IPS DF 4.7 (cell line): ENCODE measurements around the gene SMIM13.

ENCODE experiments used
- DNase-seq: peaks from one replicate; pipeline ENCODE4 v3.0.0-alpha.2; 2013; ENCODE audit warnings: low spot score; ENCODE audit errors: extremely low read depth

SMIM13 gene

DNA sequence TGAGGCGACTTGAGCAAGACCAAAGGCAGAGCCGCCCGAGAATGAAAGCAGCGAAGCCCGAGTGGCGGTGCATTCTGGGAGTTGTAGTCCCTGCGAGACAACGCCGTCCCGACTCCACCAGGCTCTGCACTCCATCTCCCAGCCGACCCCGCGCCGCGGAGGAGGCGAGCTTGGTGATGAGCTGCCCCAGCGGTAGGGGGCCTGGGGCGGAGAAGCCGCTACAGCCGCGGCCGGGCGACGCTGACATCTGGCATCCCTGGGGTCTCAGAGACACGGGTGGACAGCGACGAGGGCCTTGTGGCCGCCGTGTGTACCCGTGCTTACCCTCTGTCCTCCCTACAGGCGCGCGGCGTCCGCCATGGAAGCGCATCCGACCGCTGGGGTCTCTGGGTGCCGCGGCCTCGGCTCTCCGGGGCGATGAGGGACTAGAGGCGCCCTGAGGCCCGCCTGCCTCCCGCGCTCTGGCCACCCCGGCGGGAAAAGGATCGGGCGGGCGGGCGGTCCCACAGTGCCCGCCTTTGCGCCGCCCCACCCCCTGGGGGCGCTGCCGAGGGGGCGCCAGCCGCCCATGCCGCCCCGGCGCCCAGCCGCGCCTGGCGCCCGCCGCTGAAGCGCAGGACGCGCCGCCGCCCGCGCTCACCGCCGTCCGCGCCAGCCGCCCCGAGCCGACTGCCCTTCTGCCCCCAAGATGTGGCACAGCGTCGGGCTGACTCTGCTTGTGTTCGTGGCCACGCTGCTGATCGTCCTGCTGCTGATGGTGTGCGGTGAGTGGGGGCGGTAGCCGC lies at the start of gene SMIM13:
TSS of gene SMIM13 (plus strand) at position 209 of the 785 bp plus-strand sequence. CDS start at position 689, 480 bp downstream.
- peak; percentile 96 for DNase-seq

DNA sequence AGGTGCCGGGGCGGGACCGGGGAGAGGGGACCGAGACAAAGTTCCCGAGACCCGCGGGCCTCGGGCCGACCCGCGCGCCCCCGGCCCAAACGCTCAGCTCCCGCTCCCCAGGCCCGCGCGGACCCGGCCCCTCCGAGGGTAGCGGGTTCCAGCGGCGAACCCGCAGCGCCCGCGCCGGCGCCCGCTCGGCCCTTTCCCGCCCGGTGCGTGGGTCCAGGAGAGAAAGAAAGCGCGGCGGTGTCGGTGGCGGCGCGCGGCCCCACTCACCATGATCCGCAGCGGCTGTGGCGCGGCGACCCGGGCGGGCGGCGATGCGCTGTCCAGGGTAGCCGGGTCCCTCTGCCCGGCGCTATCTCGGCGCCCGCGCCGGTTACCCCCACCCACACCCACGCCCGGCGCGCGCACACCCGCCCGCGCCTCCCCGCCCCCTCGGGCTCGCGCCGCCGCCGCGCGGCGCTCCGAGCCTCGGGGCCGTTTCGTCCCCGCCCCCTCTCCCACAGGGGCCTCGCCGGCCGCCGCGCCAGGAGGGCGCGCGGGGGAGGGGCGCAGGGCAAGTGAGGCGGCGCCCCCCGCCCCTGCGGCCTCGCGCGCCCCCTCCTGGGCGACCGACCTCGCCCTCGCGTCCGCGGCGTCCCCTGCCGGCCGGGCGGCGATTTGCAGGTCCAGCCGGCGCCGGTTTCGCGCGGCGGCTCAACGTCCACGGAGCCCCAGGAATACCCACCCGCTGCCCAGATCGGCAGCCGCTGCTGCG lies 49.5 kb upstream of the SMIM13 start, which contains the start of gene ELOVL2:
TSS of gene ELOVL2 (minus strand) at position 345 of the 751 bp plus-strand sequence. CDS start at position 270, 75 bp downstream.
- DNase-seq: no peak

DNA sequence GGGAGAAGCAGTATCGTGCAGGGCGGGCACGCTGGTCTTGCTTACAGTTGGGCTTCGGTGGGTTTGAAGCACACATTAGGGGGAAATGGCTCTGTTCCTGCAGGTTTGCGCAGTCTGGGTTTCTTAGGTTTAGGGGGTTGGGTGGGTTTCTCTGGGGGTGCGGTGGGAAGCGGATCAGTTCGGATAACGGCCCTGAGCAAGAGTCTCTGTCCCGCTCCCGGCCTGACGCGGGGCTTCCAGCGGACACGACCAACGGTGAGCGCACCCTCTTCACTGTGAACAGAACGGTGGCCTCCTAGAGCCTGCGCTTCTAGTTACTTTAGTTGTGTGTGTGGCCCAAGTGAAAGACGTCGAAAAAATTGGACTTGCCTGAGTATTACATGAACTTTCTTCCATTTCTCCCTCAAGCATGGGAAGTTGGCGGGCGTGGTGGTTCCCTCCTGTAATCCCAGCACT lies 48.9 kb upstream of the SMIM13 start:
- DNase-seq: no peak

DNA sequence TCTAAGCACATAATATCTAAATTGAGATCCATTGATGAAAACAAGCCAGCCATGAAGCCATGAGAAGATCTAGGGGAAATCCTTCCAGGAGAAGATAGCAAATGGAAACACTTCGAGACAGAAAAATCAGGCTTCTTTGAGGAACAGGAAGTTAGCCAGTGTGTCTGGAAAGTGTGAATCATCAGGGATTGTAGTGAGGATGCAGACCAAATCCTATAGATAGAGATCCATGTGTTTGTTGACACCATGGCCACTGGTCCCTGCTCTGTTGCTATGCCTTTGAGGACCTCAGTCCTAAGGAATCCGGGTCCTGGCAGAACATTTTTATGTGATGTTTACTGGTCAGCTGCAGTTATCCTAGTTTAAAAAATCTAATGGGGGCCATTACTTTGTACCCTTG lies 42.9 kb upstream of the SMIM13 start:
- no peak for DNase-seq

DNA sequence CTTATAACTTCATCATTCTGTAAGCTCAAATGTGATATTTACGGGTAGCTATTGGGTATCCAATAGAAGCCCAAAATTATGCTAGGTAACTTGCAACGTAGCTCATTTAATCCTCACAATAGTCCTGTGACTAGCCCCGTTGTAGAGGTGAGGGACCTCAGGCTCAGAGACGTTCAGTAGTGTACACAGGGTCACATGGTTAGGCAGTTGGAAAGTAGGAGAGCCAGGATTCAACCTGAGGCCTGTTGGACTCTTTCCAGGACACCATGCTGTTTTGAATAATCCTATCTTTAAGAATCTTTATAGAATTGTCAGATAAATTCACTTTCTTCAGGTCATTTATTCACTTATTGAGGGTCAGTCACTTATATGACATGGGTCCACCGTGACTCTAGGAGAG lies 40.3 kb upstream of the SMIM13 start:
- DNase-seq: no peak

DNA sequence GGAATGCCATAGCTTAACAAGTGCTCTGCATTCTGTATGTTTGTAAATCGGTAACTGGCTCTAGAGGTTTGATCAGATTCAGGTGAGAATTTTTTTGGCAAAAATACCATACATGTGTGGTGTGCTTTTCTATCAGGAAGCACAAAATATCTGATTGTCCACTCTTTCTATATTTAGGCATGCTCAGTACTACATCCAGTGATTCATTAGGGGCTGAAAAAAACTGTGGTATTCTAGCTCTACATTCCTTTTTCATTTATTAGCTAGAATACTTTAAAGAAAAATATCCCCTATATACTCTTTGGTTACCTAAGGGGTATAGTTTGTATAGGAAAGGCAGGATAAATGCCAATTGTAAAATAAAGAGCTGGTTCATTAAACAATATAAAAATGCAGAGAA lies 38.9 kb upstream of the SMIM13 start:
- DNase-seq: no peak

DNA sequence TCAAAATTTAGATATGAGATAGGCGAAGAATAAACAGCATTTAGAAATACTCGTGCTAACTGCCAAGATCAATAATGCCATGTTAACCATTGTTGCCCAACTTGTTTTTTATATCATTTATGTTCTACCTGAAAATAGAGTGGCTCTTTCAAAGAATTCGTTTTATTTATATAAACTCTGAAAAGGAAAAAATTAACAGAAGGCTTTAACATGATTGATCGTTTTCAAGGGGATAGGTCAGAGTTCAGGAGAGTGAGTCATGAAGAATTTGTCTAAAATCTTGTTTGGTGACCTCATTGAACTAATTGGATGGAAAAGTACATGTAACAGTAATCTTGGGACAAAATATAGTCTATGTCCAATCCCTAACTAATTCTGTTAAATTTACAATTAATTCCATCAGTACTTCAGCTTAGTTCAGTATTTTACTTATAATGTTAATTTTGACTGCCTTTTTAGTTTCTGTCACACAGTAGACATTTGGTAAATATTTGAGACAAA lies 38.5 kb upstream of the SMIM13 start:
- DNase-seq: no peak

DNA sequence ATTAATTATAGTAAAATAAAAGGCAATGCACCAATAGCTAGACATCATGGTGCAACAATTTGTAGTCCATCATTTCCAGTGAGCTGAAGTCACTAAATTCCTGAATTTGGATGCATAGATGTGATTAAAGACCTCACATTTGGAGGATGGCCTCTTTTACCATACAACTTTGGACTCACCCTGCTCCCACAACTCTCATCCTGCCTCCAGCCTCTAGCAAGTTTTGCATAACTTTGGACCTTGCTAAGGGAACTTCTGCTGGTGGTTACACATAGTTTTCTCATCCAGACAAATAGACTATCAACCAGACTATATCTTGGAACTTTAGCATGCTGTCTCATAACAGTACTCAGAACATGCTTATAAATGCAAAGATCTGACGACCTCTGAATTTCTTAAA lies 36.8 kb upstream of the SMIM13 start:
- DNase-seq: no peak

DNA sequence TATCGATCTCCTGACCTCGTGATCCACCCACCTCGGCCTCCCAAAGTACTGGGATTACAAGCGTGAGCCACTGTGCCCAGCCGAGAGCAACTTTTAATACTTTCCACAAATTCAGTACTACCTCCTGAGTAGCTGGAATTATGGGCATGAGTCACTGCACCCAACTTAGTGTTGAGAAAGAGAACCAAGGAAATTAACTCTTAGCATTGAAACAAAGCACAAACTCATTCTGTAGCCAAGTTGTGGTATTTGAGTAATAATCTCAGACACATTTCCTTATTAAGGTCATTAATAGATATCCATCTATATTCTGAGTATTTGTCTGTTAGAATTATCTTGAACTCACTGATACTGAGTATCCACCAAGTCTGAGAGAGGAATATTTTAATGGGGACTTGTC lies 35.2 kb upstream of the SMIM13 start:
- DNase-seq: no peak

DNA sequence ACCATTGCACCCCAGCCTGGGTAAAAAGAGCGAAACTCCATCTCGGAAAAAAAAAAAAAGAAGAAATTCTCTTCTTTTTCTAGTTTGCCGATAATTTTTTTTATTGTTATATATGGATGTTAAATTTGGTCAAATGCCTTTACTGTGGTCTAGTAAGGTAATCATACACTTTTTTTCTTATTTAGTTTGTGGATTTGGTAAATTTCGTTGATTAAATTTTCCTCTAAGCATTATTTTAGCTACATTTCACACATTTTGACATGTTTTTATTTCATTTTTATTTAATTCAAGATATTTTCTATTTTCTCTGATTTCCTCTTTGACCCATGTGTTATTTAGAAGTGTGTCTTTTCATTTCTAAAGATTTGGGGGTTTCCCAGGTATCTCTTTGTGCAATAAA lies 31.6 kb upstream of the SMIM13 start:
- DNase-seq: no peak

DNA sequence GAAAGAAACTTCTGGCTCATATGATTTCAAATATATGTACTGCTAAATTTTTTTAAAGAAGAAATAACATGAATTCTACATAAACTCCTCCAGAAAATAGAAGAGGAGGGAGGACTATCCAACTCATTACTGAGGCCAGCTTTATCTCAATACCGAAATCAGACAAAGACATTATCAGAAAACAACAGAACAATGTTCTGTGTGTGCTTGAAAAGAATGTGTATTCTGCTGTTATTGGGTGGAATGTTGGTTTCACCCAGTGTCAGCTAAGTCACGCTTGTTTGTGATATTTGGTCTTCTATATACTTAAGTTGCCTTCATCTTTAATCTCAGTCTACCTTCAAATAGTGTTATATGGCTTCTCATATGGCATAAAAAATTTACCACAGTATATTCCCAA lies 30.9 kb upstream of the SMIM13 start:
- no peak for DNase-seq

DNA sequence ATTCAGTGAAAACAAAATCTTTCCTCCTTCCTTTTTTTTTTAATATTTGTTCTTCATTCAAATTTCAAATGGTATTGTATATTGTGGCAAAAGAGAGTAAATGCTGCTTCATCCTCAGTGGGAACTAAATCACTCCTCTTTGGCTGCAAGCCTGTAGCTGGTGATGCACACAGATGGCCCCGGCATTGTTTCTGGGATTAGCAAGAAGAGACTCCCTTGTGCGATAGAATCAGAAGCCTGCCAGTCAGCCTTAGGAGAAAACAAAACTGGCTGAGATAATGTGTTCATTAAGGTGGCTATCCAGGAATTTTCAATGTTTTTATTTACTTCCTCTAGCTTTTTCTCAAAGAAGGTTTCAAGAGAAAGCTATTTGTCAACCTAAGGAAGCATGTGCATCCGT lies 28.8 kb upstream of the SMIM13 start:
- DNase-seq: no peak

DNA sequence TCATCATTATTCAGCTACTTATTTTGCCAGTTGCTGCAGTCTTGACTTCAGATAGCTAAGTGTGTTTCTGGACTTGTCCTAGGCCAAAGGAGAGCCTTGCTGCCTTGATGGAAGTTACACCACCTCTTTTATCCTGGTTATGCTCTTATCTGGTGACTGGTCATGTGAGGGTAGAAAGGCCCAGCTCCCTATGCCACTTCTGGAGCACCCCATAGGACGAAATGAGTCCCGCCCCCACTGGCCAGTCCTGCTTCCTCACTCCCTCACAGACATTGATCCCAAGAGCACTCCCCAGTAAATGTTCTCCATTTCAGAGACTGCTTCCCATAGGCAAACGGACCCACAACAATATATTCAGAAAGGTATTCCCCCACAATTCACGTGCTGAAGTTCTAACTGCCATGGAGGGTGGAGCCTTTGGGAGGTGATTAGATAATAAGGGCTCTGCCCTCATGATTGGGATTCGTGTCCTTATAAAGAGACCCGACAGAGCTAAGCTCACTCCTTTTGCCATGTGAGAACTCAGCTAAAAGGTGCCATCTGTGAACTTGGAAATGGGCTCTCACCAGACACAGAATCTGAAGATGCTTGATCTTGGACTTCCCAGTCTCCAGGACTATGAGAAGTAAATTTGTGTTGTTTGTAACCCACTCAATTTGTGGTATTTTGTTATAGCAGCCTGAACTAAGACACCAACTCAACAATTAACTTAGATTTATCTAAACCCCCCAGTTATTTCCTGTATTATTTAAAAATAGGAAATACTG lies 28.0 kb upstream of the SMIM13 start:
- DNase-seq: no peak

DNA sequence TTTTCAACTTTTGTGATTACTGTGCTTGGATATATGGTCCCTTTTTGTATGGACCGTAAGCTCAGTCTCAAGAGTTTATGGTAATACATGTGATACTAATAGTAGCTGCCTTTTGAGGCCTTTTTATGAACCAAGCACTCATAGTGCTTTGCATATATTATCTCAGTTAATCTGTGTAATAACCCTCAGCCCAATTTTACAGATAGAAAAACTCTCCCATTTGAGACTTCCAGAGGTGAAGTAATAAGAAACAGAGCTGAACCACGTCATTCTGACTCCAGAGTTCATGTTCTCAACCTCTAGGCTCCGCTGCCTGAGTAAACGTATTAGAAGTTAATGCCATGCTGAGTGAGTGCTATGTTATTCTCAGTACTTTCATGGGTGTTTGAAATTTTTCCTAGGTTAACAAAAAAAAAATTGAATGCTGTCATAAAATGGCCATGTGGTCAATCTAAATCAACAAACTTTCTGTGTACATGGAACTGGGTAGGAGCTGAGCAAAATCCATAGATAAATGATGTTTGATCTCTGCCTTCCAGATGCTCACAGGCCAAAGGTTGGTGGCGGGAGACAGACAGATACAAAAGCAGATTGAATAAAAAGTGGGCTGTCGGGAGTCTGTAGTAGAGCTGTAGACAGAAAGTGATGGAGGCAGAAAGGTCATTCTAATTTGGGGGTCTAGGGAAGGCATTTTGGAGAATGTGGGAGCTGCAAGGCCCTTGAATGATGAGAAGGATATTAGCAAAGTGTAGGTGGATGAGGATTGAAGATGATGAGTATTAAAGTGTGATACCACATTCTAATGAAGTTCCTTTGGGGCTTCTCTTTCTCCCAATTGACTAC lies 26.9 kb upstream of the SMIM13 start:
- no peak for DNase-seq

DNA sequence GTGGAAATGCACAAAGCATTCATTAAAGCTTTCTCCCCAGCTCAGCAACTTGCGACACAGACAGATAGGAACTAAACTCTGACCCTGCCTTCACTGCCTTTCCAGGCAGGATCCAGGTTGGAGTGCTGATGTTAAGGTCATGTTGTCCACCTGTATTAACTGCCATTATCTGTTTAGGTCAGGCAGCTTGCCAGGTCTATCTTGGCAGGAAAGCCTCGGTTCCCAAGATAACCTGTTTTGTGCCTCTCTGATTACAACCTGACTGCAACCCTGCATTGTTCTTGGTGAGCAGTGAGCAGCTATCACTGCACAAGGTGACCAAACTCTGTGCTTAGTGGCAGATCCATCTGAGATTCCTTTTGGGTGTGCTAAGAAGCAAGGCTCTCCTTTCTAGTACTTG lies 26.3 kb upstream of the SMIM13 start:
- DNase-seq: no peak

DNA sequence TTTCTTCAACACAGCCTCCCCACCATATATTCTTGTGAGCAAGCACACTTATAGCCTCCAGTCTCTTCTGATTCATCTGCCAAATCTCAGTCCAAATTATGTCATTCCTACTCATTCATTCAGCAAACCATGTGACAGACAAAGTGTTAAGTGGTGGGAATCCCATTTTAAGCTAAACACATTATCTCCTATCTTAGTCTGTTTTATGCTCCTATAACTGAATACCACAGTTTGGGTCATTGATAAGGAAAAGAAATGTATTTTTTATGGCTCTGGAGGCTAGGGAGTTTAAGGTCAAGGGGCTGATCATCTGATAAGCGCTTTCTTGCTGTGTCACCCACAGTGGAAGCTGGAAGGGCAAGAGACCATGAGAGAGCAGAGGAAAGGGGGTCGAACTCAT lies 23.9 kb upstream of the SMIM13 start:
- no peak for DNase-seq

DNA sequence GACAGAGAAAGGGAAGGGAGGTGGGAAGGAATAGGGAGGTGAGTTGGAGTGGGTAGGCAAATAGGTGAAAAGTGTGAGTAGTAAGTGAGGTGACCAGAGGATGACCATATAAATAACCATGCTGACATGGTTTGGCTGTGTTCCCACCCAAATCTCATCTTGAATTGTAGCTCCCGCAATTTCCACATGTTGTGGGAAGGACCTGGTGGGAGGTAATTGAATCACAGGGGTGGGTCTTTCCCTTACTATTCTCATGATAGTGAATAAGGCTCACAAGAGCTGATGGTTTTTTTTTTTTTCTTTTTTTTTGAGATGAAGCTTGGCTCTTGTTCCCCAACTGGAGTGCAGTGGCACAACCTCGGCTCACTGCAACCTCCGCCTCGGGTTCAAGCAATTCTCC lies 21.5 kb upstream of the SMIM13 start:
- no peak for DNase-seq

DNA sequence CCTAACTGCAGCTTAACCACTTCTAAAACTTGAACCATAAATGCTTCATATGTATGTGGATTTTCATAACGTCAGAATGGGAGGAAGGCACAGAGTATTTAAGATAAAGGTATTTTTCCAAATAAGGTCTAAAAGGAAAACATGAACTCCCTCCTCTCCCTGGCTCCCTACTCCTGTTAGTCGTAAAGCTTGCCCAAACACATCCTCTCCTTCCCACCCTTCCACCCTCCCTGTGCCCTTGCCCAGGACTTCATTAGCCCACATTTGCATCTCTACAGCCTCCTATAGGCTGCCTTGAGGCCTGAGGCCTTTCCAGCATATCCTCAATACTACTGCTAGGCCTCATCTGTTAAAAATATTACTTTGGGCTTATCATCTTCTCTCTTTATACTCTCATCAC lies 17.1 kb upstream of the SMIM13 start:
- no peak for DNase-seq

DNA sequence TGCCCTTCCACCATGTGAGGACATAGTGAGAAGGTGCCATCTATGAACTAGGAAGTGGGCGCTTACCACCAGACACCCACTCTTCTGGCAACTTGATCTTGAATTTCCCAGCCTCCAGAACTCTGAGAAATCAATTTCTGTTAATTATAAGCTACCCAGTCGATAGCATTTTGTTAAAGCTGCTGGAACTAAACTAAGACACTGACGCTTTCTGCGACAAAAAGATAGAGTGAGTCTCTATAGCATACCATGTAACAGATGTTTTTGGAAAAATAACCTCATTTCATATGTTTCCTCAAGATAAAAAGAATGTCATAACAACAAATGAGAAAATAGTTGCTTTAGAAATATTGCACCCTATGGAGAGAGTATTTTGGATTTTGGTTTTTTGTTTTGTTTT lies 15.4 kb upstream of the SMIM13 start:
- DNase-seq: no peak

DNA sequence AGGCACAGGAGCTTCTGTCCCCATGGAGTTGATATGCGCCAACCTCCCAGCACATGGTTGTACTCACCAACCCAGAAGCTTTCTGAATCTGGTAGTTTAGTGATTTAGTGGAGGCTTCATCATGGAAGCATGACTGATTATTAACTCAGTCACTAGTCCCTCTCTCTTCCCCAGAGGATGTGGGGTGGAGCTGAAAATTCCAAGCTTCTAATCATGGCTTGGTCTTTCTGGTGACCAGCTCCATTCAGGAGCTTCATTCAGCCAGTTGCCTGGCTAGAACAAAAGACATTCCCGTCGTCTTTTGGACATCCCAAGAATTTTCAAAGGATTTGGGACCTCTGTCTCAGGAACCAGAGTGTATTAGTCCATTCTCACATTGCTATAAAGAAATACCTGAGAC lies 13.3 kb upstream of the SMIM13 start:
- no peak for DNase-seq

DNA sequence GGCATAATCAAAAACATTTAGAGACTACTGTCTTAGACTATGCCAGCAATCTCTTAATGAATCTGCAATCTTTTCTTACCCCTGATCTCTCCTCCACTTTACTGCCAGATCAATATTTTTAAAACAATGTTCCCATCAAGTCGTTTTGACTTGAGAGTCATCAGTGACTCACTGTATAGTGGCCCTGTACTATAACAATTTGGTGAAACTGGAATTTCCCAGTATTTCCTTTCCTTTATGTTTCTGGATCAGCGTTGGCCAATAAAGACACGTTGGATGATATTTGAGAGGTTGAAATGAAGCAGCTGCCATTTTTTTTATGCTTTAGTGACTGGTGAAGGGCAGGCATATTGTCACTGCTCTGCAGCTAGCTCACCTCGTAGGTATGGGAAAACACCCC lies 10.1 kb upstream of the SMIM13 start:
- DNase-seq: no peak
